Measurements from ENCODE around the gene NRARP. TPM values are rescaled to one million over a fixed set of nuclear protein-coding genes. Genes with fewer than 3 reads are reported as not detected.
"Not testable (repeated sequence)": the region's sequence is repeated elsewhere in the genome, so short reads cannot be mapped to it uniquely, and the experiment has no call there.

NRARP gene
- total RNA-seq, 2 donors from 2014 or later: 4.9 to 11.5 TPM

- ATAC-seq: no peak
- intact Hi-C loops (cut with DNase I): no loop called here
- DNase-seq: no peak
Observed at GRCh38 chr9:137271696-137272076, 30.4 kb downstream of the NRARP start.

GRCh38 chr9:137270929-137271695 lies 31.0 kb downstream of the NRARP start:
- ATAC-seq (peak in 1 of 2 donors; percentile 8), DNase-seq (no peak)
- intact Hi-C loops (cut with DNase I): no loop called here

- DNase-seq: no peak
- intact Hi-C loops (cut with DNase I): no loop called here
- peak; percentile 55 to 67 for ATAC-seq
Observed at GRCh38 chr9:137269231-137269772, 32.8 kb downstream of the NRARP start.

GRCh38 chr9:137268538-137269201 lies 33.4 kb downstream of the NRARP start:
- DNase-seq: no peak
- intact Hi-C loops (cut with DNase I): no loop called here
- ATAC-seq: peak in 1 of 2 donors; percentile 12

GRCh38 chr9:137267933-137268355 lies 34.1 kb downstream of the NRARP start:
- DNase-seq (no peak), ATAC-seq (no peak)
- intact Hi-C loops (cut with DNase I): no loop called here

- intact Hi-C loops (cut with DNase I): no loop called here
- ATAC-seq (no peak), DNase-seq (no peak)
Observed at GRCh38 chr9:137266585-137267453, 35.3 kb downstream of the NRARP start.

- ATAC-seq (no peak), DNase-seq (no peak)
- intact Hi-C loops (cut with DNase I): no loop called here
Observed at GRCh38 chr9:137266162-137266527, 35.9 kb downstream of the NRARP start.

GRCh38 chr9:137265496-137266161 lies 36.4 kb downstream of the NRARP start:
- ATAC-seq (no peak), DNase-seq (no peak)
- intact Hi-C loops (cut with DNase I): no loop called here

GRCh38 chr9:137264067-137264466 lies 38.0 kb downstream of the NRARP start:
- DNase-seq (no peak), ATAC-seq (no peak)
- intact Hi-C loops (cut with DNase I): no loop called here

- intact Hi-C loops (cut with DNase I): no loop called here
- DNase-seq (no peak), ATAC-seq (no peak)
Observed at GRCh38 chr9:137263506-137263905, 38.6 kb downstream of the NRARP start.

- DNase-seq: no peak
- intact Hi-C loops (cut with DNase I): no loop called here
- peak in 1 of 2 donors; percentile 20 for ATAC-seq
Observed at GRCh38 chr9:137262909-137263285, 39.2 kb downstream of the NRARP start.

- peak; percentile 58 for DNase-seq
- ATAC-seq; intact Hi-C loops (cut with DNase I): not testable (repeated sequence)
Observed at GRCh38 chr9:137262173-137262908, 39.7 kb downstream of the NRARP start.

GRCh38 chr9:137256856-137257255 lies 45.2 kb downstream of the NRARP start:
- intact Hi-C loops (cut with DNase I): no loop called here
- DNase-seq (no peak), ATAC-seq (no peak)

- ATAC-seq (no peak), DNase-seq (no peak)
- intact Hi-C loops (cut with DNase I): no loop called here
Observed at GRCh38 chr9:137256362-137256761, 45.7 kb downstream of the NRARP start.

- peak; percentile 6 to 33 for ATAC-seq
- intact Hi-C loops (cut with DNase I): no loop called here
- DNase-seq: no peak
Observed at GRCh38 chr9:137255448-137256114, 46.5 kb downstream of the NRARP start.

GRCh38 chr9:137254624-137255447 lies 47.2 kb downstream of the NRARP start, which contains the start of gene NELFB:
Gene NELFB (plus strand): TSS chr9:137255327.
- intact Hi-C loops (cut with DNase I): no loop called here
- peak; percentile 94 for DNase-seq
- peak; percentile 90 to 94 for ATAC-seq
